Measurements from ENCODE around the gene TGM3.
A peak's percentile ranks its signal among the peaks of the same experiment; 100 is the strongest.

Gene TGM3

DNA sequence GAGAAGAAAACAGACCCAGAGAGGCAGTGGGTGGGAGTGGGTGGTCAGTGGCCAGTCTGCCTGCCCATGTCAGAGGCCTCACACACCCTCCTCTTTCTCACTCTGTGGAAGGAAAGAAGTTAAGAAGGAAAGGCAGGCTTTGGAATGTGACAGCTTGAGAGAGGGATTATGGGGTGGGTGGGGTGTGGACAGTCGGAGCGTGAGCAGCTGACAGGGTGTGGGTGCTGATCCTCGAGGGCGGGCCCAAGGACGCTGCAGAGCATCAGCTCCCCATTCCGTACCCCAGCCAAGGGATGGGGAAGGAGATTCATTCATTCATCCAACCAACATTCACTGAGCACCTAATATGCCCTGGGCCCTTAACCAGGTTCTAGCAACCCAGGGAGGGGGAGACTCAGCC is 89.7 kb downstream of the TGM3 start:
- no peak for DNase-seq

DNA sequence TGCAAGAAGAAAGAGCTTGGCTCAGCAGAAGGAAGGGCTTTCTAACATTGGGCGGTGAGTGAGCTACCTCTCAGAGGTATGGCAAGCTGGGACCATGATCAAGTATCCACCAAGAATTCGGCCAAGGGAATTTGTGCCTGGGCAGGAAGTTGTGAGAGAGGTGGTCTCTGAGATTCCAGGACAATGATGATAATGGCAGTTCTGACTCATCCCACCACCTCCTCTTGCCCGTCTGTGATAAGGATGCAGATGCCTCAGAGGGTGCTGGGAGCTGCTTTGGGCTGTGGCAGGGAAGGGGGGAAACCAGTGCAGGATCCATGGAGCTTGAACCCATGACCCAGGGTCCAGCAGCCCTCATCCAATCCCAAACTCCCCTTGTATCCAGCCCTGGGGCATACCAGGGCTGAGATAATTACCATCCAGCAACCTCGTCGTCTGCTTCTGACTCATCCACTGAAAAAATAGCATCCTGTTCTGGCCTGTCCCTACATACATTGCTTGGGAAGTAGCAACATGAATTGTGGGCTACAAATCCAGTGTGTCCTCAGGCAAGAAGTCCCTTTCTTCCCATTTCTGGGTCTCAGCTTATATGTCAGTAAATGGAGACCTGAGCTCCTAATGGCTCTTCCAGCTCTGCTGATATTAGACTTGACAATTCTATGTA is 90.8 kb downstream of the TGM3 start:
- no peak for DNase-seq

DNA sequence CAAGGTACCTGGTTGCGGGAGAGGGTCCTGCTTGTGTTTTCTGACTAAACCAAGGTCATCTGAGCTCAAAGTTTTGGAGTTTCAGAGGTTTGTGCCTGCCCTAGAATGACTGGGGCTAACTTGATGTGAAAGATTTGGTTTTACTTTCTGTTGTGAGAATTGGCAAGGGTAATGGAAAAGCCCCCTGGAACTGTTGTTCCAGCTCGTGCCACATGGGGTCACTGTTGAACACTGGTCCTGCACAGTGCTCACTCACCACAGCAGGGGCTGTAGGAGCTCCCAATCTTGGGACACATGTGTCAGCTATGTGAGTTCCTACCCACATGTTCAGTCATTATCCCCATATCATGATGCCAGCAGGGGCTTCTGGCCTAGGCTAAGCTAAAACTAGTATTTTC is 91.4 kb downstream of the TGM3 start:
- DNase-seq: peak; percentile 17

DNA sequence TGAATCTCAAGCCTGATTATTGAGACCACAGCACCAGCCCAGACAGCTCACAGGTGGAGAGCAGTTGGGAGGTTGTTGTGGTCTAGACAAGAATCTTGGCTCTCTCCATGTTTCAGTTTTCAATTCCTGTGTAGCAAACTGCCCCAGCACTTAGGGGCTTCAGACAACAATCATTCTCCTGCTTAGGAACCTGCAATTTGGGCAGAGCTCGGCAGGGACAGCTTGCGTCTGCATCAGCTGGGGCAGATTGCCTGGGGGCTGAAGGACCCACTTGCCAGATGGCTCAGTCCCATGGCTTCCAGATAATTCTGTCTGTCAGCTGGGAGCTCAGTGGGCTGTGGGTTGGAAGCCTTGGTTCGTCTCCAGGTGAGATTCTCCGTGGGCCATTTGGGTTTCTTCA is 91.8 kb downstream of the TGM3 start:
- no peak for DNase-seq
